HG03432 (cell line): ENCODE results near the gene DOCK11.
"Not testable (repeated sequence)": the region's sequence is repeated elsewhere in the genome, so short reads cannot be mapped to it uniquely, and the experiment has no call there.

Experiments used
- ATAC-seq: cut with Tn5 transposase; IDR thresholded peaks from one replicate; pipeline ENCODE4 v1.9.1; 2021; ENCODE audit warnings: mild to moderate bottlenecking, moderate library complexity; ENCODE audit not compliant: unreplicated experiment

The DOCK11 gene

DNA sequence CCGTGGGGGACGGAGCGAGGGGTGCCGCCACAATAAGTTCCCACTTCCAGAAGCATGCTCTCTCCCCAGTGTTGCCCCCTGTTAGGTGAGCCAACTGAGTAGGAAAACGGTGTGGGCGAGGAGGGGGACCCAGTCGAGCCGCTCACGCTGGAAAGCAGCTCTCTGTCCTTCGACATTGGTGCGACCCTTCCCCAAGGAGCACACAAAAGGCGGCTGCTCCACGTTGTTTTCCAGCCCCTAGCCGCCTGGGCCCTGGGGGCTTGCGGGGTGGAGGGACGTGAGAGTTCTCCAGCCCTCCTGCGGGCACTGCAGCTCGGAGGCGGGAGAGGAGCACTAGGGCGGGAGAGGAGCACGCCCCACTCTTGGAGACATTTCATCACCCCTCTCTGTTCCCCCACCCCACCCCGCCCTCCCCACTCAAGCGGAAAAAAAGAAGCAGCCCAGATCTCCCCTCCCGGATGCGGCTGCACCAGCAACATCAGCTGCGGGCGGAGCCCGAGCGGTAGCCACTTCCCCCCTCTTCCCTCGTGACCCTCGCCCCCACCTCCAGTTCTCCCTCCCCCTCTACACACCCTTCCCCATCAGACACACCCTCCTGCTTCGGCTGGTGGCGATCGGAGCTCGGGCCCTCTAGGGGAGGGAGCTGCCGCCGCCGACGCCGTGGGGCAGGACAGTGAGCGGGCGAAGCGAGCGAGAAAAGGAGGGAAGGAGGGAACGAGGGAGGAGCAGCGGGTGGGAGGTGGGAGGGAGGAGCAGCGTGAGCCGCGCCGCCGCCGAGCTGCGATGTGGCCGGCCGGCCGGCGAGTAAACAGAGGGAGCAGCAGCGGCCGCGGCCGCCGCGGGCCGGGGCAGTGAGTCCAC lies at the start of gene DOCK11:
Gene DOCK11 (plus strand): TSS at position 755 of the 861 bp plus-strand sequence. CDS start 157 bp downstream, outside the sequence.
- ATAC-seq: peak; percentile 74

DNA sequence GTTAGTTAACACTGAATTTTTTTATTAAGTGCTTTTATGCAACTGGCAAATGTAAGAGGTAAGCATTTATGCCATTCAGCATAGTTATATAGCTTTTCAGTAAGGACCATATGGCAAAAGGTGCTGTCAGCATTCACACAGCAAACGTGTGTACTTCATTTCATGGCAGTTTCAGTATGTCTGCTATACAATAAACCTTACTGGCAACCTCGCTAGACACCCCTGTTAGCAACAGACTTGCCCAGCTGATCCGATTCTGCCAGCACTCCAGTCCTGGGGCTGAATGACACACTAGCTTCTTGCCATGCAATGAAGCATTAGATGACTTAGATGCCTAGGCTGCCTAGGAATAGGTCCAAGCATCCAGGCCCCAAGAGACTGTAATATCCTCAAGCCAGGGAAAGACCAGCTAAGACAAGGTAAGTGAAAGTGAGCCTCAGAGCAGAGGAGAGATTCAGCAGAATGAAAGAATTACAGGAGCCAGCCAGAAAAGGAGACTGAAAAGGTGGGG lies 47.3 kb upstream of the DOCK11 start:
- no peak for ATAC-seq

DNA sequence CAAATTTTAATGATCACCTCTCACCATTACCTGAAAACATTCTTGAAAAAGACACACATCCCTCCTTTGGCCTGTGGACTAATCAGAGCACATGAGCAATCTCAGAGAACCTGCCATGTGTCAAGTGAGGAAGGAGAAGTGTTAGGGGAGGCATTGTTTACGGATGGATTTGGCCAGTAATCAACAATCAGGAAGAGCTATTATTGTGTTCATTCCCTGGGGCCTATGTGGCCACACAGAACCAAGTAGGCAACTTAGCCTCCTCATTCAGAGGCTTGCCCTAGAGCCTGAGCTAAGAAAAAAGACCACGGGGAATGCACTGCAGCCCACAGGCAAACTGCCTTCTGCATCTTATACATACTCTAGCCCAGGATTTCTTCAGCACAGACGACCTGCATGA lies 40.6 kb upstream of the DOCK11 start:
- no peak for ATAC-seq

DNA sequence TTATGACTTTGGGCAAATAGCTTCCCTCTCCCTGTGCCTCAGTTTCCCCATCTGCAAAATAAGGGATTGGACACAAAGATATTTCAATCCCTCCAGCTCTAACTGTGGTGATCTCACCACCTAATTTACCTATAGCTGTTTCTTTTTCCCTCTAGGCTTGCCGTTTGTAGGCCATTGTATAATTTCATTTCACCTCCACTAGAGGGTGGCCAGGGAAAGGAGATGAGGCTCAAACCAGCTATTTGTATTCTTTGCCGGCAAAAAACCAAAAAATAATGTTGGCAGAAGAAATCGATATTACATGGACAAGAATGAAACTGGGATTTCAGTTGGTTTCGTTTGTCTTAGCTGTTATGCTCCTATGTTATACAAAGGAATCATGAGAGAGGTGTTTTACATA lies 36.1 kb upstream of the DOCK11 start:
- ATAC-seq: peak; percentile 58

DNA sequence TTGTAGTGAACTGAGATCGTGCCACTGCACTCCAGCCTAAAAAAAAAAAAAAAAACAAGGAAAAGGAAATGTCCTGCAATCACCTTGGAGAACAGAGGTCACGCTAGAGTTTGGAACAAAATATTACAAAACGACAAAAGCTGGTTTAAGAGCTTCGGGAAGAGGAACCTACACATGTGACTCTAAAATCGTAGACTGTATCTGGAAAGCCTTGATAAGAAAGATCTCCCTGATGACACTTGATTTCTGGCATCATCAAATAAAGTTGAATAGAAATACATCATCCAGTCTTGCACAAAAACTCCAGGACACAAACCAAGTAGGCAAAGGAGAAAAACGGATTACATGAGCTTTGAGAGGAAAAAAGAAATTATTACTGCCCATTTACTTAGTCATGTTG lies 31.1 kb upstream of the DOCK11 start:
- no peak for ATAC-seq

DNA sequence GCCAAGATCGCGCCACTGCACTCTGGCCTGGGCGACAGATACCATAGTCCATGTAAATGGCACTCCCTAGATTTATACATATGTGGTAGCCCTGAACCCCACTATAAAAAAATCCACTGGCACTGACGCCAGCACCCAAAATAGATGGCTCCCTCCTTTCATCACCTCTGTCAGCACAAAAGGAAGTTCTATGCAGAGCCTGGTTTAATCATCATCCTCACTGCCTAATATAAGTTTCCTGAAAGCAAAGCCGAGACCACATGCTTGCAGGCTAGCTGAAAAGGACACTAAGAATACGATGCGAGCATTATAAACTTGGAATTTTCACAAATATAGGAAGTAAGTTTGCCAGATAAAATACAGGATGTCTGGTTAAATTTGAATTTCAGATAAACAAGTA lies 27.5 kb upstream of the DOCK11 start:
- no peak for ATAC-seq

DNA sequence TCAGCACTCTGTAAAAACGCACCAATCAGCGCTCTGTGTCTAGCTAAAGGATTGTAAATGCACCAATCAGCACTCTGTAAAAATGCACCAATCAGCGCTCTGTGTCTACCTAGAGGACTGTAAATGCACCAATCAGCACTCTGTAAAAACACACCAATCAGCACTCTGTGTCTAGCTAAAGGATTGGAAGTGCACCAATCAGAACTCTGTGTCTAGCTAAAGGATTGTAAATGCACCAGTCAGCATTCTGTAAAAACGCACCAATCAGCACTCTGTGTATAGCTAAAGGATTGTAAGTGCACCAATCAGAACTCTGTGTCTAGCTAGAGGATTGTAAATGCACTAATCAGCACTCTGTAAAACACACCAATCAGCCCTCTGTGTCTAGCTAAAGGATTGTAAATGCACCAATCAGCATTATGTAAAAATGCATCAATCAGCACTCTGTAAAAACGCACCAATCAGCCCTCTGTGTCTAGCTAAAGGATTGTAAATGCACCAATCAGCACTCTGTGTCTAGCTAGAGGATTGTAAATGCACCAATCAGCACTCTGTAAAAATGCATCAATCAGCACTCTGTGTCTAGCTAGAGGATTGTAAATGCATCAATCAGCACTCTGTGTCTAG lies 24.8 kb upstream of the DOCK11 start:
- ATAC-seq: not testable (repeated sequence)

DNA sequence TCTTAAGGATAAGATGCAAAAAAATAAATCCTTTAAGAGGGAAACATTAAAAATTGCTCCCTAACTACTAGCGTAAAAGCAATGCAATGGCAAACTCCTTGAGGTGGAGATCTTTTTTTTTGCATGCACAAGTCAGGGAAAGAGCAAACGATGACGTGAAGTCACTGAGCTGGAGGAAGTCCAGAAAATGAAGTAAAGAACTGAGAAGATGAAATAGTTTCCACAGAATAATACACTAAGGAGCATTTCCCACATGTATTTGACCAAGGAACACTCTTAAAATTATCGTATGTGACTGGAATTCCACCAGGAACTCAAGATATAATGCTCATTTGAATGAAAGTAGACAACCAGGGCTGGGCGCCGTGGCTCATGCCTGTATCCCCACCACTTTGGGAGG lies 21.0 kb upstream of the DOCK11 start:
- no peak for ATAC-seq

DNA sequence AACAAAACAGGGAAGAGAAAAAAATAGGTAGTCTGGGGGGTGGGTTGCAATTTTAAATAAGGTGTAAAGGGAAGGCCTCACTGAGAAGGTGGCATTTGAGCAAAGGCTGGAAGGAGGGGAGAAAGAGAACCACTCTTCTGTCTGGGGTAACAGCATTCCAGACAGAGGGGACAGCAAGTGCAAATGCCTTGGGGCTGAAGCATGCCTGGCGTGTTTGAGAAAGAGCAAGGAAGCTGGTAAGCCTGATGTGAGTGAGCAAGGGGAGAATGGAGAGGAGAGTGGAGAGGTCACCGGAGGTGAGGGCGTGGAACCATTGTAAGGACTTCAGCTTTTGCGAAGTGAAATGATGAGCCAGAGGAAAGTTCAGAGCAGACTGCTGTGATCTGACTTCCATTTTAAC lies 19.7 kb upstream of the DOCK11 start:
- no peak for ATAC-seq

DNA sequence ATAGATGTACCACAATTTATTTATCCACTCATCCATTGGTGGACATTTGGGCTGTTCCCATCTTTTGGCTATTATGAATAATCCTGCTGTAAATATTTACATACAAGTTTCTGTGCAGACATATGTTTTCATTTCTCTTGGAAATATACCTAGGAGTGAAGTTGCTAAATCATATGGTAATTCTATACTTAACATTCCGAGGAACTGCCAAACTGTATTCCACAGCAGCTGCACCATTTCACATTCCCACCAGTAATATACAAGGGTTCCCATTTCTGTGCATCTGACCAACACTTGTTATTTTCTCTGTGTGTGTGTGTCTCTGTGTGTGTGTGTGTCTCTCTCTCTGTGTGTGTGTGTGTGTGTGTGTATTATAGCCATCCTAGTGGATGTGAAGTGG lies 15.4 kb upstream of the DOCK11 start:
- ATAC-seq: no peak

DNA sequence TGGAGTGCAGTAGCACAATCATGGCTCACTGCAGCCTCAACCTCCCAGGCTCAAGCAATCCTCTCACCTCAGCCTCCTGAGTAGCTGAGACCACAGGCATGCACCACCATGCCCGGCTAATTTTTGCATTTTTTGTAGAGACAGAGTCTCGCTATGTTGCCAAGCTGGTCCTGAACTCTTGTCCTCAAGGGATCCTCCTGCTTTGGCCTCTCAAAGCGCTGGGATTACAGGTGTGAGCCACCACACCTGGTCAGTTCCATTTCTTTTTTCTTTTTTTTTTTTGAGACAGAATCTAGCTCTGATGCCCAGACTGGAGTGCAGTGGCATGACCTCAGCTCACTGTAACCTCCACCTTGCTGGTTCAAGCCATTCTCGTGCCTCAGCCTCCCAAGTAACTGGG lies 13.2 kb upstream of the DOCK11 start:
- not testable (repeated sequence) for ATAC-seq

DNA sequence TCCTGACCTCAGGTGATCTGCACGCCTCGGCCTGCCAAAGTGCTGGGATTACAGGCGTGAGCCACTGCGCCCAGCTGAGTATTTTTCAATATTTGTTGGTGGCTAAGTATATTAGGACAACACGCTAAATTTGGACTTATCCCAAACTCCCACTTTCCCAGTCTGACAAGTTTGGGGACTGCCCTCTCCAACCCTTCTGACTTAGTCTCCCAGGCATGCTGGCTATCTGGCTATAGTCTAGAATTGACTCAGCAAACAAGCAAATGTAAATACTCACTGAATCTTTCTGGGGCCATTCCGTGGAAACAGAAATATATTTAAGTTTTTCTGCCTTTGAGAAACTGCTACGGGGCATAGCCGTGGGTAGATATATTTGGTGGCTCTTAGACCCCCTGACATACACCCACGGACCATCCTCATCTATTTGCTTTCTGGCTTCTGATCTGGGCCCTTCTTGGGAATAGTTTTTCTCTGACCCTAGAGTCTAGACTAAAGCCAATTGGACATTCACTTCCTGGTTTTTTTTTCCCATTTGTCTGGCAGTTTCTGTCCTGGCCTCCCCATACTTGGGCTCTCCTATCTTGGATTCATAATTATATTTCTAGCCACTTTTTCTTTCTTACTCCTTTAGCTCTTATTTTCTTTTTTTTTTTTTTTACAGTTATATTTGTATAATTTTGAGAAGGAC lies 11.3 kb upstream of the DOCK11 start:
- ATAC-seq: no peak

DNA sequence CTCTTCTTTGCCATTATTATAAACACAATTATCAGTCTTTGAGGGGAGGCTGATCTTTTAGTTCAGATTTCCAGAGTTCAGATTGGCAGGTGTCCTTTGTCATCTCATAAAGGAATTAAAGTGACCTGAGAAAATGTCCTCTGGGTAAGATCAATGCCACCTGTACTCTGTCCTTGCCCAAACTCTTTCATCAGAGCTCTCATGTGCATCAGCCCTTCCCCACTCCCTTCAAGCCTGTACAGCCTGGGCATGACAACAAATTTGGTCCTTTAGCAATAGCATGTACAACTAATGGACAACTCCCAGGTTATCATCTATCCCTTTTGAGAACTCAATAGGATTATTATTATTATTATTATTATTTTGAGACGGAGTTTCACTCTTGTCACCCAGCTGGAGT lies 8.9 kb upstream of the DOCK11 start:
- not testable (repeated sequence) for ATAC-seq

DNA sequence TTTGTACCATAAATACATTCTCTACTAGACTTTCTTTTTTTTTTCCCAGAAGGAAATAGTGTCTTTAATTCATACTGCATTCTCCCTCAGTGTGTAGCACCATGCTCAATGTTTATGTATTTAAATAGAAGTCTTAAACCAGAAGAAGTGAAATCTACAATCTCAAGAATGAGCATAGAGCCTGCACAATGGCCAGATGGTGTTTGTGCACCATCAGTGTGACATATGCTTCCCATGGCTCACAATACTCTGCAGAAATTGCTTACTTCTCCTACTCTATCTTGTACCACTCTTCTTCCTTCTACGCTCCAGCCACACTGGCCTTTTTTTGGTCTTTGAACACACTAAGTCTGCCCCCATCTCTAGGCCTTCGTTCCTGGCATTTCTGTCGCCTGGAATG lies 2.6 kb upstream of the DOCK11 start:
- ATAC-seq: no peak

DNA sequence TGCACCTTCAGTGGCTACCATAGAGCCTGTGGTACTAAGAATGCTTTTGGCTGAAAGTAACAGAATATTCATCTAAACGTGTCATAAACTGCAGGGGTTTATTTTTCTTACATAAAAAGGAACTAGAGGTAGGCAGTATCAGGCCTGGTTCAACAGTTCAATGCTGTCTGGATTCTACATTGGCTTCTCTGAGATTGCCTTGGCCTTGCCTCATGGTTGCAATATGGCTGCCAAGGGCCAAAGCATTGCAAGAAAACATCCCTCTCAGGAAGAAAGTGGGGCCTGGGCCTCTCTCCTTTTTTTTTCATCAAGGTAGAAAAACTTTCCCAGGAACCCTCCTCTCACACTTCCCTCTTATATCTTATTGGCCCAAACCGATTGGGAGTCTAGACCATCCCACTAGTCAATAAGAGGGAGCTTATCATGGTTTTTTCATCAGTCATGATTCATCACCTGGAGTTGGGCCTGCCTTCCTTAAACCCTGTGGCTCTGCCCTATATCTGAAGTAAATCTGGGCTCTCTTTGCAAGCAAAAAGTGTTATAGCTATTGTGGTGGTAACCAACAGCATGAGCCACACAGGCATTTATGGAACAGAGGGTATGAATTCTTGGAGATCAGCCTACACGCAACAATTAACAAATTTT lies 1.8 kb upstream of the DOCK11 start:
- ATAC-seq: no peak

DNA sequence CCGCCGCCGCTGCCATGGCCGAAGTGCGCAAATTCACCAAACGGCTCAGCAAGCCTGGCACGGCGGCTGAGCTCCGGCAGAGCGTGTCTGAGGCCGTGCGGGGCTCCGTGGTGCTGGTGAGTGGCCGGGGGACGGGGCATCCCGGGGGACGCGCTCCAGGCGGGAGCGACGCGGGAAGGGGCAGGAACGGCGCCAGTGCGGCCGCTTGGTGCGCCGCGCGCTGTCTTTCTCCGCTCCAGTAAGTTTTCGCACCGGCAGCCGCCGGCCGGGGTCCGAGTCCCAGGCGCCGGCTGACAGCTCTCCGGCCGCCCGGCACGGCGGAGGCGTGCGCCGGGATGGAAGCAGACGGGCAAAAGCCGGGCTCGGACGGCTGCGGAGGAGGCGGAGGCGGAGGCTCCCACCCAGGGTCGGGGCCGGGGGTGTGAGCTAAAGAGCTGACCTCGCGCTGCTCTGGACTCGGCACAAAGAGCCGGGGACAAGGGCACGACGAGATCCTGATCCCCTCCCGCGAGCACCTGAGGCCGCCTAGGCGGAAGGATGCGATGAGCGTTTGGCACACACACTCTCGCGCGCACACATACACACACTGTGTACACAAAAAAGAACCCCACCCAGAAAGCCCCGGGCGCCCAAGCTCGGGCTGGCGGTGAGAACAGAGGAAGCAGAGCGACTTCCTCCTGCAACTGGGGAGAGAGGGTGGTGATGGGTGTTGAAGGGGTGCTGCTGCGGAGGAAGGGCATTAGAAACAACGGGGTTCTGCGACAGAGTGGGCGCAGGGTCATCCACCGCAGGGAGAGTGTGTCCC lies 545 bp downstream of the DOCK11 start:
- ATAC-seq: peak; percentile 66

DNA sequence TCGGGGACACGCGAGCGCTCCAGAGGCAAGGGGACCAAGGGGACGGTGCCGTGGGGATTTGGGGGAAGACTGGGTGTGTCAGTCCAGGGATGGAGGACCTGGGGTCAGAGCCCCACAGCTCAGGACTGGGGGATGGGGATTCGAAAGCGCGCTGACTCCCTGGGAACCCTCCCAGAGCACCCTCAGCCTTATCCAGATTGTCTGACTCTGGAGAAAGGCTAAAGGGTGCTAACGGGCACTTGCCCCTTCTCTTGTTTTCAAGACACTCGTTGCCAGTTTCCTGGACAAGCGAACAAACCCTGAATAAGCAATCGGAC lies 1.1 kb downstream of the DOCK11 start:
- peak; percentile 16 for ATAC-seq

DNA sequence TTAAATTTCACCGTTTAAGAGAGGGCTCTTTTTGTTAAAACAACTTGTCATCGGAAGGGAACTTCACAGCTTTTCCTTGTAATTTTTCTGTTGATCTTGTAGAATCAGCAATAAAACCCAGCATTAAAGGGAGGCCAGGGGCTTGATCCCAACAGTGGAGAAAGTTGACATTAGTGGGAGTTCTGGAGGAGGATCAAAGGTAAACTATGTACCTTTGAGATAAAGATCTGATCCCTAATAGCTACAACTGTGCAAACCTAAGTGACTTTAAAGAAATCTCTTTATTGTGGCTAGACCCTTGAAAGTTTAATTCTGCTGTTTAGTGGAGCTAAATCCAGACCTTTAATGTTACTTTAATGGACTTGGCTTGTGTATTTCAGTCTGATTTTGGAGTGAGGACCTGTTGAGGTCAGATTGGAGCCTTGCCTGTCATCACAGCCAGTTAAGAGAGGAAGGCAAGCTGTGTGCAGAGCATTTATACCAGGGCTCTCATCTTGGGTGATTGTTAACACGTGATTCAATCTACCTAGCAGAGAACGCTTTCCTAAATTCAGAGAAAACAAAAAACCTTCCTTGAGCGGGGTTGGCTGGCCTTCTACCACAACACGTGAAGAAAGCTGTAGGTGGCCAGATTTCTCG lies 1.7 kb downstream of the DOCK11 start:
- no peak for ATAC-seq

DNA sequence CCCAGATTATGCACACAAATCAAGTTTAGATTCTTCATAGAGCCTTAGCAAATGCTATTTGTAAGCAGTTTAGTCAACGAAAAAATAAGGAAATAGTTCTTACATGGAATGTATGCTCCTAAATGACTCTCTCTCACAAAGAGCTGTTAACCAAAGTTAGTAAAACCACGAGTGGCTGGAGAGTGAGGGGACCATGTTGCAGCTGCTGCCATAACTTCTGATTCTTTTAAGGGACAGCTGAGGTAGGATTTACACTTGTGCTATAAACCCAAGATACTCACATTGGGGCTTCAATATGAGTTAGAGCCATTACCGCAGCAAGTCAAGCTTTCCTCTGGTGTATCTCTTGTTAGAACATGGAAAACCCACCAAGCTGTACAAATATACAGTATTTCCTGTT lies 2.7 kb downstream of the DOCK11 start:
- no peak for ATAC-seq

DNA sequence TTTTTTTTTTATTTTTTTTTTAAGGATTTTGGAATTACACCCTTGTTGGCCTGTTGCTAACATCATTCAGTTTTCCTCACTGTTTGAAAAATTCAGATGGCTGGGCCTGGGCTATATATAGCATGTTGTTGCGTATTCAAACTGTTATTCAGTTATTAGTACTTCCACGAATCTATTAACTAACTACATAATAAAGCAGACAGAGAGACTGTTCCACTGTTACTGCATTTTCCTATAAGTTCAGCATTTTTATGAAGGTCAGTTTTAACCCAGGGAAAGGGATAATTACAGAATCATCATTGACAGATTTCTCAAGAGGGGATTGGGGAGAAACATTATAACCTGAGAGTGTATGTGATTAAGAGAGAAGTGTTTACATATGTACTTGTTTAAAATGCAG lies 3.1 kb downstream of the DOCK11 start:
- ATAC-seq: no peak
